A549 (cell line): ENCODE results near the gene TEKT5. TPM values are rescaled to one million over a fixed set of nuclear protein-coding genes. Genes with fewer than 3 reads are reported as not detected.

Experiments used
- ATAC-seq, 2 experiments: fragments of 200-7000 bp in 1 of 2; fragments of >200 bp in 1 of 2; cut with Nextera tagmentation in 1 of 2; cut with Tn5 transposase in 1 of 2; 3 replicates each; pipeline versions ENCODE4 v1.8.0 to v1.9.1; 2018 to 2020; ENCODE audit warnings: mild to moderate bottlenecking in 1 of 2, moderate library complexity in 1 of 2
- CTCF ChIA-PET: fragments of 300-600 bp; sonication (Branson Sonifier 250); formaldehyde crosslinking; extraction: SDS; loops from one replicate; lab custom pipeline; 2021; ENCODE audit warnings: antibody characterized with exemption, inconsistent platforms; lab: Yijun Ruan, JAX
- POLR2A ChIA-PET: fragments of 350-600 bp; formaldehyde crosslinking; extraction: SDS; loops from one replicate; lab custom pipeline; 2021; ENCODE audit warnings: antibody characterized with exemption, inconsistent platforms; lab: Yijun Ruan, JAX
- DNase-seq, 2 experiments: peaks; one replicate each; pipeline versions ENCODE4 v3.0.0 to v3.0.0-alpha.2; 2011 to 2016; ENCODE audit warnings: low read depth in 1 of 2, low spot score in 1 of 2
- FAIRE-seq: peaks from 2 replicates; lab custom pipeline; 2011; peaks lifted over from hg19 to GRCh38; lab: Jason Lieb, UNC
- H3K27ac ChIP-seq, 2 experiments: fragments of >200 bp; sonication (Bioruptor Twin); formaldehyde crosslinking; 3 replicates each; pipeline ENCODE4 v1.5.1; 2016 to 2017
- H3K4me1 ChIP-seq: fragments of >200 bp; sonication (Bioruptor Twin); formaldehyde crosslinking; 3 replicates; pipeline ENCODE4 v1.6.1; 2016
- H3K4me2 ChIP-seq: fragments of >200 bp; sonication (Bioruptor Twin); formaldehyde crosslinking; 3 replicates; pipeline ENCODE4 v1.6.1; 2016
- H3K4me3 ChIP-seq: fragments of >200 bp; sonication (Bioruptor Twin); formaldehyde crosslinking; 3 replicates; pipeline ENCODE4 v1.5.1; 2016
- H3K9me3 ChIP-seq: fragments of >200 bp; sonication (Bioruptor Twin); formaldehyde crosslinking; 3 replicates; pipeline ENCODE4 v1.6.1; 2016
- BHLHE40 ChIP-seq: IDR thresholded peaks from 2 replicates; pipeline ENCODE4 v1.6.1; 2012; ENCODE audit warnings: low read depth, low read length, inconsistent platforms
- CHD2 ChIP-seq: fragments of 150-350 bp; IDR thresholded peaks from 2 replicates; pipeline ENCODE4 v1.6.1; 2014; ENCODE audit warnings: low read length; ENCODE audit not compliant: partially characterized antibody
- E2F6 ChIP-seq: IDR thresholded peaks from 2 replicates; pipeline ENCODE4 v1.6.1; 2012; ENCODE audit warnings: low read depth, borderline replicate concordance
- FOSL2 ChIP-seq, 2 experiments: fragments of 450-650 bp in 1 of 2; fragments of >200 bp in 1 of 2; sonication (Bioruptor Twin) in 1 of 2; formaldehyde crosslinking; IDR thresholded peaks; 2 replicates each; pipeline versions ENCODE4 v1.5.0 to v1.6.1; 2016 to 2020; ENCODE audit warnings: mild to moderate bottlenecking in 1 of 2, moderate library complexity in 1 of 2
- GATA3 ChIP-seq: IDR thresholded peaks from 2 replicates; pipeline ENCODE4 v1.6.1; 2012; ENCODE audit warnings: borderline replicate concordance
- HDAC2 ChIP-seq: fragments of 200-600 bp; sonication (generic); IDR thresholded peaks from 2 replicates; pipeline ENCODE4 v1.6.1; 2016
- HOXB5 ChIP-seq: fragments of 250-450 bp; sonication (Bioruptor Pico); IDR thresholded peaks from 2 replicates; pipeline ENCODE4 v1.5.0; 2020; ENCODE audit warnings: mild to moderate bottlenecking, moderate library complexity
- JUNB ChIP-seq: fragments of >200 bp; sonication (Bioruptor Twin); formaldehyde crosslinking; IDR thresholded peaks from 2 replicates; pipeline ENCODE4 v1.6.1; 2016
- MYC ChIP-seq: IDR thresholded peaks from 2 replicates; pipeline ENCODE4 v1.6.1; 2012; ENCODE audit warnings: mild to moderate bottlenecking, inconsistent platforms, low read length, improper control_type of control experiment, borderline replicate concordance
- NFE2L2 ChIP-seq: fragments of 150-350 bp; conservative IDR thresholded peaks from 2 replicates; pipeline ENCODE4 v1.6.1; 2014; ENCODE audit warnings: low read length
- NPAS2 ChIP-seq: fragments of 250-450 bp; sonication (Bioruptor Pico); IDR thresholded peaks from 2 replicates; pipeline ENCODE4 v1.8.0; 2022; ENCODE audit warnings: mild to moderate bottlenecking, moderate library complexity, borderline replicate concordance
- PHF8 ChIP-seq: fragments of 200-600 bp; sonication (generic); IDR thresholded peaks from 2 replicates; pipeline ENCODE4 v1.6.1; 2016; ENCODE audit warnings: low read depth, mild to moderate bottlenecking, antibody characterized with exemption, moderate library complexity, borderline replicate concordance
- POLR2A ChIP-seq: IDR thresholded peaks from 2 replicates; pipeline ENCODE4 v1.6.1; 2012; ENCODE audit warnings: mild to moderate bottlenecking, low read length
- REST ChIP-seq: fragments of 200-600 bp; sonication (generic); IDR thresholded peaks from 2 replicates; pipeline ENCODE4 v1.6.1; 2016; ENCODE audit warnings: antibody characterized with exemption, mild to moderate bottlenecking, moderate library complexity
- TP53 ChIP-seq: fragments of 250-450 bp; sonication (Bioruptor Pico); IDR thresholded peaks from 2 replicates; pipeline ENCODE4 v1.5.0; 2021; ENCODE audit warnings: mild to moderate bottlenecking, moderate library complexity
- ZC3H11A ChIP-seq: fragments of 450-650 bp; IDR thresholded peaks from 2 replicates; pipeline ENCODE4 v1.6.1; 2014; ENCODE audit warnings: antibody characterized with exemption, mild to moderate bottlenecking
- ZNF302 ChIP-seq: fragments of 250-450 bp; sonication (Bioruptor Pico); IDR thresholded peaks from 2 replicates; pipeline ENCODE4 v1.9.0; 2021; ENCODE audit warnings: inconsistent platforms, mild to moderate bottlenecking, moderate library complexity
- WGBS: methylation state at CpG from one replicate; pipeline ENCODE4 v1.1.6; 2017; ENCODE audit errors: missing lambda C conversion rate; 5-methylcytosine and 5-hydroxymethylcytosine counted together
- polyA plus RNA-seq, 4 experiments: library from polyadenylated mRNA; depleted of rRNA in 3 of 4; stranded (reverse); fragments of >200 nt; fragmentation: RNase III in 1 of 4; extraction: RNeasy Plus Mini Kit Qiagen cat#74134 plus additional on column Dnase treatment in 1 of 4; gene quantifications; 2 replicates in 3 of 4; 3 replicates in 1 of 4; pipeline ENCODE4 v1.2.3, GENCODE V29; 2011 to 2017
- TF ChIP-seq, protein P1 (sequence below): fragments of 450-650 bp; IDR thresholded peaks from 2 replicates; pipeline ENCODE4 v1.6.1; 2014; ENCODE audit warnings: antibody characterized with exemption
- TF ChIP-seq, protein P2 (sequence below): fragments of 150-350 bp; IDR thresholded peaks from 2 replicates; pipeline ENCODE4 v1.6.1; 2014; ENCODE audit warnings: low read depth, mild to moderate bottlenecking, low read length

The TEKT5 gene
- polyA plus RNA-seq, 2 of the 4 experiments (the other 2 are of a cell fraction), result 0.14 TPM; not detected in 1

- H3K4me2 ChIP-seq, result no peak overlapping the region
- DNase-seq (no peak), ATAC-seq (no peak), FAIRE-seq (no peak)
- H3K4me1 ChIP-seq, result no peaks in the 10 kb centered on the region
- no peaks in the 10 kb centered on the region for H3K9me3 ChIP-seq
- no peak overlapping the region for H3K27ac ChIP-seq
- CTCF ChIA-PET, result no interaction called here
- 57% methylated on average over 5 of the region's 6 CpGs for whole genome bisulfite sequencing
- TF ChIP-seq JUNB, result no peak
- TF ChIP-seq, protein P1, sequence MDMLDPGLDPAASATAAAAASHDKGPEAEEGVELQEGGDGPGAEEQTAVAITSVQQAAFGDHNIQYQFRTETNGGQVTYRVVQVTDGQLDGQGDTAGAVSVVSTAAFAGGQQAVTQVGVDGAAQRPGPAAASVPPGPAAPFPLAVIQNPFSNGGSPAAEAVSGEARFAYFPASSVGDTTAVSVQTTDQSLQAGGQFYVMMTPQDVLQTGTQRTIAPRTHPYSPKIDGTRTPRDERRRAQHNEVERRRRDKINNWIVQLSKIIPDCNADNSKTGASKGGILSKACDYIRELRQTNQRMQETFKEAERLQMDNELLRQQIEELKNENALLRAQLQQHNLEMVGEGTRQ, result no peak
- POLR2A ChIA-PET, result no interaction called here
- no peak overlapping the region for H3K4me3 ChIP-seq
Measured at GRCh38 chr16:10676284-10676683, 18.4 kb downstream of the TEKT5 start.

DNA sequence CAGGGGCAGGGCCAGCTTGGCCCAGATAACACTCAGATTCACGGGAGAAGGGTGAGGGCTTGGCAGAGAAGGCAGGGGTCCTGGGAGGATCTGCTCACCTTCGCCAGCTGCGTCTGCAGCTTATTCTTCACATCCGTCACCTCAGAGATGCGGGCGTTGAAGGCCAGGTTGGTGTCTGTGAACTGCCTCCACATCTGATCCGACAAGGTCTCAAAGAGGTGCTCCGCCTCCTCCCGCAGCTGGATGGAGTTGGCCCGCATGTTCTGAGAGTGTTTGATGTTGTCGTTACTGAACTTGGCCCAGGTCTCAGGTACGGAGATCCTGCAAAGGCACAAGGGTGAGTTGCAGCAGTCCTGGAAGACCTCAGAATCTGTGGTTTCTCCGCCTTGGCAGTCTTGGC lies 18.9 kb downstream of the TEKT5 start:
- Histone ChIP-seq H3K27ac (no peak overlapping the region), H3K9me3 (no peaks in the 10 kb centered on the region), H3K4me2 (no peak overlapping the region), H3K4me1 (no peaks in the 10 kb centered on the region), H3K4me3 (no peak overlapping the region)
- no peak for TF ChIP-seq NPAS2 (CRISPR knock-in tag)
- TF ChIP-seq REST, result no peak
- TF ChIP-seq, protein P2, sequence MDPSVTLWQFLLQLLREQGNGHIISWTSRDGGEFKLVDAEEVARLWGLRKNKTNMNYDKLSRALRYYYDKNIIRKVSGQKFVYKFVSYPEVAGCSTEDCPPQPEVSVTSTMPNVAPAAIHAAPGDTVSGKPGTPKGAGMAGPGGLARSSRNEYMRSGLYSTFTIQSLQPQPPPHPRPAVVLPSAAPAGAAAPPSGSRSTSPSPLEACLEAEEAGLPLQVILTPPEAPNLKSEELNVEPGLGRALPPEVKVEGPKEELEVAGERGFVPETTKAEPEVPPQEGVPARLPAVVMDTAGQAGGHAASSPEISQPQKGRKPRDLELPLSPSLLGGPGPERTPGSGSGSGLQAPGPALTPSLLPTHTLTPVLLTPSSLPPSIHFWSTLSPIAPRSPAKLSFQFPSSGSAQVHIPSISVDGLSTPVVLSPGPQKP, result no peak
- TF ChIP-seq ZC3H11A, result no peak
- ChIA-PET CTCF (no interaction called here), POLR2A (no interaction called here)
- FAIRE-seq (no peak), ATAC-seq (no peak; a peak in 1 of 6 replicates), DNase-seq (no peak)
- 83% methylated on average over 8 of the region's 13 CpGs for WGBS

DNA sequence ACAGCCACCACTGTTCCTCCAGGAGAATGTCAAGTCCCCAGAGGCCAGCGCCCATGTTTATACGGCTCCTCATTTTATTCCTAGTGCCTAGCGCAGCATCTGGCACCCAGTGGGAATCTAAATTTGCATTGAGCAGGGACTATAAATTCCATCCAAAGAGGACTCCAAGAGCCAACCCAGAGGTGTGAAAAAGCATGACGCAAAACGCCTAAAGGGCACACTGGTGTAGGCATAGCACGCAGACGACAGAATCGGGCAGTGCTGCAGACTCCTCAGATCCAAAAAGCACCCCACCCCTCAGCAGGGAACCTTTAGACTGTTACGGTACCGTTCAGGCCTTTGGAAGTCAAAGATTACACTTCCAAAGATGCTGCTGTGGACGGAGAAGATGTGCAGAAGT lies 19.5 kb downstream of the TEKT5 start:
- no peak for FAIRE-seq
- TF ChIP-seq PHF8 (no peak), NFE2L2 (no peak), POLR2A (no peak), TP53 (CRISPR knock-in tag) (no peak), E2F6 (no peak), HOXB5 (no peak), NPAS2 (CRISPR knock-in tag) (no peak), MYC (no peak), GATA3 (no peak), ZNF302 (CRISPR knock-in tag) (no peak), HDAC2 (no peak), CHD2 (no peak), FOSL2 (IDR thresholded peaks at IDR 0.05) (no peak), FOSL2 (CRISPR knock-in tag; IDR thresholded peaks at IDR 0.05) (no peak), BHLHE40 (no peak)
- TF ChIP-seq, protein P2, result no peak
- TF ChIP-seq, all 56 proteins: peak for 0
- no peak for ATAC-seq
- no peaks in the 10 kb centered on the region for H3K9me3 ChIP-seq
- H3K27ac ChIP-seq, result no peak overlapping the region
- H3K4me1 ChIP-seq, result no peaks in the 10 kb centered on the region
- H3K4me2 ChIP-seq, result no peak overlapping the region
- ChIA-PET CTCF (no interaction called here), POLR2A (no interaction called here)
- H3K4me3 ChIP-seq, result no peak overlapping the region
- 68% methylated on average over 11 of the region's 11 CpGs for WGBS
- DNase-seq, result no peak
